Astrocyte of the hippocampus (primary cell): ENCODE results near the gene ATP2B1.
"Not testable (repeated sequence)": the region's sequence is repeated elsewhere in the genome, so short reads cannot be mapped to it uniquely, and the experiment has no call there.

Experiments used
- DNase-seq: peaks from one replicate; pipeline ENCODE4 v3.0.0; 2011; ENCODE audit warnings: low read depth, low spot score

ATP2B1 gene

DNA sequence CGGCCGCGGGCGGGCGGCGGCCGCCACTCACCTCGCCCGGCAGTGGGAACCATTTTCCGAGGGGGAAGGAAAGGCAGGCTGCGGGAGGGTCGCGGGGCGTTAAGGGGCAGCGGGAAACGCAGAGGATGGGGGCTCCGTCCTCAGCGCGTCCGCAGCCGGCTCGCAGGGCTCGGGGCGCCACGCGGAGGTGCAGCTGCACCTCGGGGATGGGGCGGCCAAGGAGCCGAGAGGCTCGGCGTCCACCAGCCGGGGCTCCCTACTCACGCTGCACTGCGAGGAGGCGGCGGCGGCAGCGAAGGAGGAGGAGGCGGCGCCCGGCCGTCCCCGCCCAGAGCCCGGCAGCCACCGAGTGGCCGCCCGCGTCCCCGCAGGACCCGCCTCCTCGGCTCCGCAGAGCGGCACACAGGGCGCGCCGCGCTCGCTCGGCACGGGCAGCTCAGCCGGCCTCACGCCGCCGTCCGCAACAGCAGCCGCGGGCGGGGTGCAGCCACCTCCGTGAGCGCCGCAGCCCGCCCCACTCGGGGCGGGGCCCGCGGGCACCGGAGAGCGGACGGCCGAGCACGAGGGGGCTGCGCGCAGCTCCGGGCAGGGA is at the start of gene ATP2B1:
Gene ATP2B1, minus strand, starts transcription at position 274 of the 592 bp plus-strand sequence. CDS start 52,952 bp downstream, outside the sequence.
- peak; percentile 96 for DNase-seq

DNA sequence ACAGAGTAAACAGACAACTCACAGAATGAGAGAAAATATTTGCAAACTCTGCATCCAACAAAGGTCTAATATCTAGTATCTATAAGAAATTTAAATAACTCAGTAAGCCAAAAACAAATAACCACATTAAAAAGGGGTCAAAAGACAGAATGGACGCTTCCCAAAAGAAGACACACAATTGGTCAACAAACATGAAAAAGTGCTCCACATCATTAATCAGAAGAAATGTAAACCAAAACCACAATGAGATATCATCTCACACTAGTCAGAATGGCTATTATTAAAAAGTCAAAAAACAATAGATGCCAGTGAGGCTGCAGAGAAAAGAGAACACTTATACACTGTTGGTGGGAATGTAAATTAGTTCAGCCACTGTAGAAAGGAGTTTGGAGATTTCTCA is 49.3 kb upstream of the ATP2B1 start:
- DNase-seq = not testable (repeated sequence)

DNA sequence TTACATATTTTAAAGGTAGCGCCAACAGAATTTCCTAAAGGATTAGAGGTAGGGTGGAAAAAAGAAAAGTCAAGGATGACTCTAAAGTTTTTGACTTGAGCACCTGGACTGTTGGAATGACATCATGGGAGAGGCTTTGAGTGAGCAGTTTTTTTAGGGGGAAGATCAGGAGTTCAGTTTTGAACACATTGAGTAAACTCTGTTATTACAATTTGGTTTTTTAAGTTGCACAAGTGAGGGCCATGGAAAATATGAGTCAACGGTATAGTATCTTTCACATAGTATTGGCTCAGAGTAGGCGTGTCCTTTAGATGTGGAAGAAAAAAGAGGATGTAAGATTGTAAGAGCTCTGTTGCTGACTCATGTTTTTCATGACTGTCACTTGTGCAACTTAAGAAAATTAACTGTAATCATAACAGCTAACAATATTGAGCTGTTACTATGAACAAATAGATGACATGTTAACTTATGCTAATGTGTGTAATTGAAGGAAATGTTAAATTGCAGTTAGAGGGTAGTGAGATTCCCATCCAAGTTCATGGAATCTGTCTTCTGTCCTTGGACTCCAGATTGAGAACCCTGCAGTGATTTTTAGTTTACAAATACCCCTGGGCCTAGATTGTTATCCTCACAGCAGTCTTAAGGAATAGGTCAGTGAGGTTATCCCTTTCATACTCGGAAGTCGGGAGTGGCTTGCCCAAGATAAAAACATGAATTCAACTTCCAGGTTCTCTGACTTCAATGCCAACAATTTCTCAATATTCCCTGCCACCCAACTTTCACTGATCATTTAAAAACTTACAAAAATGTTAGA is 48.2 kb upstream of the ATP2B1 start:
- peak; percentile 73 for DNase-seq

DNA sequence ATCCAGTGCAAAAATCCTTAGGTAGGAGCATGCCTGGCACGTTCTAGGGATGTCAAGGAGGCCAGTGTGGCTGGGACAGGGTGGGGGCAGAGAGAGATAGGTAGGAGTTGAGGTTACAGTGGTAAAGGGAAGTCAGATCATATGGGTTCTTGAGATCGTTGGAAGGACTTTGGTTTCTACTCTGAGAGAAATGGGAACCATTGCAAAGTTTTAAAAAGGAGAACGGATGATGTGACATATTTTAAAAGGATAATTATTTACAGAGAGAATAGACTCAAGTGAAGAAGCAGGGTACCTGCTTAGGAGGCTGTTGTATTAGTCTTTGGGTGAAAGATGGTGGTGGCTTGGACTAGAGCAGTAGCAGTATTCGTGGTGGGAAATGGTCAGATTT is 47.6 kb upstream of the ATP2B1 start:
- DNase-seq = no peak

DNA sequence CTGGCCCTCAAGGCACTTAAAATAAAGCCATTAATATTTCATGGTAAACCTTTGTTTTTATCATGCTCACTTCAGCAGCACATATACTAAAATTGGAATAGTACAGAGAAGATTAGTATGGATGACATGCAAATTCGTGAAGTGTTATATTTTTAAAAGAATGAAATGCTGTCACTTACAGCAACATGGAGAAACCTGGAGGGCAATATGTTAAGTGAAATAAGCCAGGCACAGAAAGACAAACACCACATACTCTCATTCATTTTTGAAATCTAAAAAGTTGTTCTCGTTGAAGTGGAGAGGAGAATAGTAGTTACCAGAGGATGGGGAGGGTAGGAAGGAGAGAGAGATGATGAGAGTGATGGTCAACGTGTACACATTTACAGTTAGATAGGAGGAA is 45.4 kb upstream of the ATP2B1 start:
- no peak for DNase-seq

DNA sequence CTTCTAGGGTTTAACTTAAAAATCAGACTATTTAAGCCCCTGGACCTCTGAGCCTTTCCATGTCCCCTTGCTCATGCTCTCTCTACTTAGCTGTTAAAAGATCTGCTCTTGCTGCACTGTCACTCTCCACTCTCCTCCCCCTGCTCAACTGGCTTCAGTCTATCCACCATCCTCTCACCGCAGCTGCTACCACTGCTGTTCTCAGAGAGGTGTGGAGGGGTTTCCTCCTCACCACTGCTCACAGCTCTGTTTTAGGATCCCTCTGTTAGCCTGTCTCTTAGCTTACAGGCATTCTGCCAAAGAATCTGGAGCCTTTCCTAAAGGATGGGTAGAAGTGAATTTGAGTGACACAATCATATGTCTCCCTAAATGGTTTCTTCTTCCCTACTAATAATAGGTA is 43.7 kb upstream of the ATP2B1 start:
- DNase-seq = no peak

DNA sequence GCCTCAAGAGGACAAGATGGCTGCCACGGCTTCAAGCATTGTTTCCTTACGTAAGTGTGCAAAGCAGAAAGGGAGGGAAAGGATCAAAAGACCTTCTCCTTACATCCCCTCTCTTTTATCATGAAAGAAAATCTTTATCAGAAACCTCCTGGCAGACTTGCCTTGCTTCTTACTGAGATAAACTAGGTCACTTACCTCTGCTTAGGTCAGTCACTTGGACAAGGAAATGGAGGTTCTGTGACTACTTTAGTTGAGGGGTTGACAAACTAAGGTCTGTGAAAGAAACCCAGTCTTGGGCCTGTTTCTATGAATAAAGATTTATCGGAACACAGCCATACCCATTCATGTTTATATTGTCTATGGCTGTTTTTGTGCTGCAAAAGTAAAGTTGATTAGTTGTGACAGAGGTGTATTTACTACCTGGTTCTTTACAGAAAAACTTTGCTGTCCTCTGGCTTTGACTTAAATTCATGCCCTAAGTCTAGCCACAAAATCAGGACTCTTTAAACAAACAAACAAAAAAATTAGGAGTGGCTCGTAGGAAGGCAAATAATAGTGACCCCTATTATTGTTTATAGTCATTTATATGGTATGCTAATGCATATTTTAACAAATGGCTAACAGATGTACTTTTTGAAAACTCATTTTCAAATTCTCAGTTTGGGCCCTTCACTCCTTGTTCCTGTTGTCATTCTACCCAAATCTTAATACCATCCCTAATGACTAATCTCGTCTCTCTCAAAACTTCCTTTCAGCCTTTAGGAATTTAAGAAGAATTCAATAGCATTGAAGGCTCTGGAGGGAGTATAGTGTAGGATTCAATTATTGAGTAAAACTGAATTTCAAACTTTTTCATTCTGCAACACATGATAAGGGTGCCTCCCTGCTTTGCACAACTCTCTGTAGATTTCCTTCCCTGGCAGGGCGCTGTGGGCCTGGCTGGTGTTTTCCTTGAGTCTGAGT is 42.0 kb upstream of the ATP2B1 start:
- DNase-seq = no peak

DNA sequence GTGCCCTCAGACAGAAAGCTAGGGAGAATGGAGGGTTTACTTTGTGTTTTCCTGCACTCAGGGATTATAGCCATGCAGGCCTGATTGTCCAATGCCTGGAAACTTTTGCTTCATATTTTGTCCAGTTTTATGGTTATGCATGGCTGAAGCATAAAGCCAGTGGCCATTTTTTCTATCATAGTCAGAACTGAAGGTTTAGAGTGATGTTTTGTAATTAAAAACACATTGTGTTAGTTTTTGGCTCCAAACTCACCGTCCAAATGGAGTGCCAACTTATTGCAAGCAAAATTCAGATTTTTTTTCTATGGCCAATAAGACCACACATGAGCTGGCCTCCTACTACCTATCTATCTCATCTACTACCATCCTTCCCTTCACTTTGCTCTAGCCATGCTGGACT is 40.2 kb upstream of the ATP2B1 start:
- DNase-seq = no peak

DNA sequence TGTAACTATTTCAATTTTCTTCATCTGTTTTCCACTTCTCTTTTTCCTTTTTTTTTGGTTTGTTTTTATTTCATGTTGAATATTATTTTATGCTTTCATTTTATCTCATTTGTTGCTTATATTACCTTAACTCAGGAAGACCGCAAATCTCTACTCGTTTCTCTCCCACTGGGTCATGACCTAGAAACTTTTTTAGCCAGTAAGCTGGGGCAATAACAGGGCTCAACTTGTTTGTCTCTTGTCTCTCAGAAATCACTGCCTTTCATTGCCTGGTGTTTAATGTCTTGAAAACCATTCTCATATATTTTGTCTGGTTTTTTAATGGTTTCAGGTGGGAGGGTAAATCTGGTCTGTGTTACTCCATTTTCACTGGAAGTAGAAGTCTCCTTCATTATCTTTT is 36.6 kb upstream of the ATP2B1 start:
- DNase-seq = no peak

DNA sequence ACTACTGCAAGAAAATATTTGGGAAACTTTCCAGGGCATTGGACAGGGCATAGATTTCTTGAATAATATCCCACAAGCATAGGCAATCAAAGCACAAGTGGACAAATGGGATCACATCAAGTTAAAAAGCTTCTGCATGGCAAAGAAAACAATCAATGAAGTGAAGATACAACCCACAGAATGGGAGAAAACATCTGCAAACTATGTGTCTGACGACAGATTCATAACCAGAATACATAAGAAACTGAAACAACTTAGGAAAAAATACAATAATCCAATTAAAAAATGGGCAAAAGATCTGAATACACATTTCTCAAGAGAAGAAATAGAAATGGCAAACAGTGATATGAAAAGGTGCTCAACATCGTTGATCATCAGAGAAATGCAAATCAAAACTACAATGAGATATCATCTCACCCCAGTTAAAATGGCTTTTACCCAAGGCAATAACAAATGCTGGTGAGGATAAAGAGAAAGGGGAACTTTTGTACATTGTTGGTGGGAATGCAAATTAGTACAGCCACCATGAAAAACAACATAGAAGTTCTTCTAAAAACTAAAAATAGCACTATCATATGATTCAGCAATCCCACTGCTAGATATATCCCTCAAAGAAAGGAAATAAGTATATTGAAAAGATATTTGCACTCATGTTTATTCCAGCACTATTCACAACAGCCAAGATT is 33.8 kb upstream of the ATP2B1 start:
- DNase-seq = no peak

DNA sequence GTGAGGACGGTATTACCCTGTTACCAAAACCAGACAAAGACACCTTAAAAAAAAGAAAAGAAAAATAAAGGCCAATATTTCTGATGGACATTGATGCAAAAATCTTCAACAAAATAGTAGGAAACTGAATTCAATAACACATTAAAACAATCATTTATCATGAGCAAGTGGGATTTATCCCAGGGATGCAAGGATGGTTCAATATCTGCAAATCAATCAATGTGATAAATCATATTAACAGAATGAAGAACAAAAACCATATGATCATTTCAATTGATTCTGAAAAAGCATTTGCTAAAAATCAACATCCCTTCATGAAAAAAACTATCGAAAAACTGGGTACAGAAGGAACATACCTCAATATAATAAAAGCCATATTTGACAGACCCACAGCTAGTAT is 32.3 kb upstream of the ATP2B1 start:
- no peak for DNase-seq

DNA sequence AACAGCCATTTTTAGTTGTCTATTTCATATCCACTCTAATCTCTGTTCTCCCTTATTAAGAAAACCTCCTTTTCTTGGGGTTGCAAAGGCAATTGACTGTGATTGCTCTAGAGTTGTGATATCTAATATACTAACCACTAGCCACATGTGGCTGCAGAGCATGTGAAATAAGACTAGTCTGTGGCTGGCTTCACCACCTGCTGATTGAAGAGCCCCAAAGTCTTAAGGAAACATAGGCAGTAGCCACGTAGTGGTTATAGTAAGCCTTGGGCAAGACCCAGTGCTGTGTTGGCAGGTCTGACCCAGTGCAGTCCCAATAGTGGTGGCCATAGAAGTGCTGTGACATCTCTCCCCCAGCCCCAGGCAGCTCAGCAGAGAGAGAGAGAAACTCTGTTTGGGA is 28.4 kb upstream of the ATP2B1 start:
- DNase-seq = no peak

DNA sequence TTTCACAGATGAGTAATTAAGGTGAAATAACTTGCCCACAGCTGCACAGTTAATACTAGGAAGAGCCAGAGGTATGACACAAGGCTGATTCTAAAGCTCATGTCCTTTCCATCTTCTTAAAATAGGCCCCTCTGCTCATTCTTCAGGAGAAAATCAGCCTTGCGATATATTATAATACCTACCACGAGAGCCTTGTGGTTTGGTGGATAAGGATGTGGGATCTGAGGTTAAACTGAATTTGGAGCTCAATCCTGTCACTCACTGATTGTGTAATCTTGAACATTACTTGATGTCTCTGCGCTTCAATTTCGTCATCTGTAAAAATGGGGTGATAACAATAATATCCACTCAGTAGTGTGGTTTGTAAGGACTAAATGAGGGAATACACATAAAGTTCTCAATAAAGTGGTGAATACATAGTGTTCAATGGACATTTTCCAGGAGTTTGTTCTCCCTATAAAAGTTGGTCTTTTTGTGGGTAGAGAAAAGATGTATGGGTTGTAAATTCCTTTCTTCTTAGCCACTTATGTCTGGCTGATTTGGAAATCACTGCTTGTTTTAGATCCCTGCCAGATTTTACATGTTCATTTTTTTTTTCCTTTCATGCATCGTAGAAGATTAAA is 25.1 kb upstream of the ATP2B1 start:
- peak; percentile 78 for DNase-seq

DNA sequence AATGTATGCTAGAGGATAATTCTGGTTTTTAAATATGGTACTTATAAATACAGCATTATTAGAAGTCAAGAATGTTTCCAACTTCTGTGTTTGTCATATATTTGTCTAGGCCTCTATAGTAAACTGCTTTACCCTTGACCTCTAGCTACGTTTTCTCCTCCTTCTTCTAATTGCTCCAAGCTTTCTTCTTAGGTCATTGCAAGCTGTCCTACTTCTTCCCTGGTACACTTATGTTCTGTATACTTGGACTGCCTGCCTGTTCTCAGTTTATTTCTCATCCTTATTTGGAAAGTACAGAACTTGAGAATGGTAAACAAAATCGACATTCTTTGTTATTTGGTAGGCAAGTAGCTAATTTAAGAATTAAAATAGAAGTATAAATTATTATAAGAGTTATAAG is 23.9 kb upstream of the ATP2B1 start:
- no peak for DNase-seq

DNA sequence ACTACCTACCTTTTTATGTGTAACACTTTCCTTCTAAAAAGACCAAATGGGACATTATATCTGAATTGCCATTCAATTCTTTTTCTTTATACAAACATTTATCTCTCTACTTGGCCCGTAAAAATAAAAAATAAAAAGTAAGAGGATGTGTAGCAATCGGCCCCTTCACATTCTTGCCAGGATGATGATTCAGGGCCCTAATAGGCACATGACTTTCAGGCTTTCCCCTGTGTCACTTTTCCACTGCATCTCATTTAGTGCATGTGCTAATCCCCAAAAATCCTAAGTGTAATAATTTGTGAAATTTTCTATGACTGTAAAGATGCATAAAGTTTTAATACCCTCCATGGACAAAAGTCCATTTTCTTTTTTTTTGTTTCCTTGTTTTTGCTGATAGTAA is 23.0 kb upstream of the ATP2B1 start:
- peak; percentile 40 for DNase-seq

DNA sequence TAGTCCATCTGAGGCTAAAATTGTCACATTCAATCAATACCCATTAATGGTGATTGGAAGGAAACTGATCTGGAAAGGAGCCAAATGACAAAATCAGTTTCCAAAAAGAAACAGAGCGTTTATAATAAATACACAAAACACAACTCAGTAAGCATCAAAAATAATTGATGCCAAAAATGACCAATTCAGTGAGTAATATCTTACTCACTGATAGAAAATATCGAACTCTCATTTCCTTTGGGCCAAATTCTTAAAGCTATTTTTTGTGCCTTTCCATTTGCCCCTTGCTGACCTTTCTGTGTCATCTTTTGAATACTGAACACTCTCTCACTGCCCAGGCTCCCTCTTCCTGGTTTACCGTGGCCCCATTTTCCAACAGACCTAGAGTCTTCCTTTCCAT is 22.5 kb upstream of the ATP2B1 start:
- DNase-seq = no peak

DNA sequence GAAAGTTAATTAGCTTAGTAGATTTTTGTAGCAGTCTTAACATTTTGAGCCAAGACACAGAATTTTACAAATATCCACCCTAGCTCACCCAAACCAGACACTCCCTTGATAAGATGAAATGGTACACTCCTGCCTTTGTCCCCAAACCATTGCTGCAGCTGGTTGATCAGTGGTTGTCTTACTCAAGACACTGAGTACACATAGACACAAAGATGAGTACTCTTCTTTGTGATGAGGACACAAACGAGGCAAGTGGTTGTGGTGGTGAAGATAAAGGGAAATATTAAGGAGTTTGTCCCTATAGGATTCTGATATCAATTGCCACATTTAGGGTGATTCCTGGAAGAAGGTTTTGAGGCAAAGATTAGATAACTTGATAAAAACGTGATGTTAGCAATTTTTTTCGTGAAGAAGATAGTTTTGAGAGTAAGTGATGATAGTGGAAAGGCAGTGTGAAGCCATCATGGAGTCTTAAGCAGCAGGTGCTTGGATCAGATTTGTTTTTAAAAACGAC is 21.4 kb upstream of the ATP2B1 start:
- DNase-seq = no peak

DNA sequence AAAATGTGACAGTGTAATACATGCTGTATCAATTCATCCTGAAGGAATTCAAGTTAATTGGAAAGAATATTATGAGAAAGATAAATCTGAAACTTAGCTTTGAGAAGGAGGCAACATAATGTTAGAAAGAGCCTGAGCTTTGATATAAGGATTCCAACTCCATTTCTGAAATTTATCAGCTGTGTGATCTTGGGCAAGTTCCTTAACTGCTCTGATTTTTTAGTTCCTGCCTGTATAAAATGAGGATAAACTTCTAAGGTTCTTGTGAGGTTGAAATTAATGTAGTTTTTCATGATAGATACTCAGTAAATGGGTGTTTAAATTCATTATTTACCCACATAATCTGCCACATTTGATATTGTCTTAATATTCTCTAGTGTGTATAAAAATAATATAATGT is 14.6 kb upstream of the ATP2B1 start:
- no peak for DNase-seq

DNA sequence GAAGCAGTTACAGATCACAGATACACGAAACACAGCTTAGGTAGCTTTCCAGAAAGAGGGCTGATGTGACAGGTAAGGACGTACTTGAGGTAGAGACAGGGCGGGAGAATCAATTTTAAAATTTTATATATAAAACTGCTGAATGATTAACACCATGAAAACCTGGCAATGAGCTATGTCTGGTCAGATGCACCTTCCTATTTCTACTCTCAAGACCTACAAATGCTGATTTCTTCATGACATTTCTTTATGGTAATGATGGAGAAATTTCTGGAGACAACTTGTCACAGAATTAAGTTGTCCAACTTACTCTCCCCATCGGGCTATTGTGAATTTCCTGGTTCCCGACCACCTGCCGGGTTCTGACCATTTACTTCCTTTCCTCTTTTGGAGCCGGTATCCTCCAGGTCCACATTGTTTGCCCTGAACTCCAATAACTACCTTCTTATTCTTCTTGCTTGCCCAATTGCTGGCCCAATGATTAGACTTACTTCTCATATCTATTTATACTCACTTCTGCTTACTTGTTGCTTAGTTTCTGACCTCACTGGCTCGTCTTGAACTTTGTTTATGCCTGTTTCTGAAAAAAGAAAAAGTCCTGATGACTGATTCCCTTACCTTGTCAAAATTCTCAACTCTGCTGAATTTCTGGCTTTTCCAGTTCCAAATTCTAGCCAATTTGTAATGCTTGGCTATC is 12.8 kb upstream of the ATP2B1 start:
- no peak for DNase-seq

DNA sequence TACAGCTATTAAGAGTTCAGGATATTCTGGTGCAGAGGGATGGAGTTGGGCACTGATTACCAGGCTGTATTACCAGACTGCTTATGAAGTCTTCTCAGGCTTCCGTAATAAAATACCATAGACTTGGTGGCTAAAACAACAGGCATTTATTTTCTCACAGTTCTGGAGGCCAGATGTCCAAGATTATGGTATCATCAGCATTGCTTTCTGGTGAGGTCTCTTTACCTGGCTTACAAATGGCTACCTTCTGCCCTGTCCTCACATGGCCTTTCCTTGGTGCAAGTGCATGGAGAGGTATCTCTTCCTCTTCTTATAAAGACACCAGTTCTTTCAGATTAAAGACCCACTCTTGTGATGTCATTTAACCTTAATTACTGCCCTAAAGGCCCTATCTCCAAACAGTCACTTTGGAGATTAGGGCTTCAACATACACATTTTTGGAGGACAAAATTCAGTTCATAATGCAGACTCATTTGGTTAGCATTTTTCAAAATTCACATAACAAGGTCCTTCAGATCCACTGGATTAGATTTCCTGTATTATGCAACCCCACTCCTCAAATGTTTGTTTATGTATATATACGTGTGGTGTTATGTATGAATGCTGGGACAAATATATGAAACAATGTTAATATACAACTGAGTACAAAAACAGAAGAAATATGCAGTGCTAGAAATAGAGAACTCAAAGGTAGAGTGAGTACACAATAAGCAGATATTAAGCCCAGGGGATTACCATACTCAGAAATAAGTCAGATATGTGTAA is 9.3 kb upstream of the ATP2B1 start:
- no peak for DNase-seq
